HUES48 (cell line): ENCODE measurements around the gene SLC29A1.

Source experiments
- H3K27ac ChIP-seq: one replicate; pipeline ENCODE4 v1.7.0; 2013; ENCODE audit warnings: low read depth, low read length, inconsistent platforms
- H3K27me3 ChIP-seq: 2 replicates; pipeline ENCODE4 v1.6.1; 2013; ENCODE audit warnings: mild to moderate bottlenecking, low read length; ENCODE audit not compliant: control insufficient read depth, insufficient read depth
- H3K36me3 ChIP-seq: 2 replicates; pipeline ENCODE4 v1.6.1; 2013; ENCODE audit warnings: low read length; ENCODE audit not compliant: control insufficient read depth, insufficient read depth
- H3K4me1 ChIP-seq: 2 replicates; pipeline ENCODE4 v1.6.1; 2013; ENCODE audit warnings: mild to moderate bottlenecking, low read length; ENCODE audit not compliant: control insufficient read depth, insufficient read depth
- H3K4me3 ChIP-seq: 2 replicates; pipeline ENCODE4 v1.5.1; 2013; ENCODE audit warnings: mild to moderate bottlenecking, low read depth, low read length
- H3K9ac ChIP-seq: 2 replicates; pipeline ENCODE4 v1.6.1; 2013; ENCODE audit warnings: mild to moderate bottlenecking, low read depth, low read length, moderate library complexity
- H3K9me3 ChIP-seq: 2 replicates; pipeline ENCODE4 v1.6.1; 2013; ENCODE audit warnings: low read length; ENCODE audit not compliant: control insufficient read depth, insufficient read depth

SLC29A1 gene

GRCh38 chr6:44258325-44258863 is 35.0 kb downstream of the SLC29A1 start:
- Histone ChIP-seq H3K4me1 (peaks cover 7% of the 10 kb centered on the region; the same call in 1 of the 2 replicates), H3K27ac (no peak overlapping the region), H3K36me3 (peaks cover 48% of the 10 kb centered on the region), H3K9me3 (no peaks in the 10 kb centered on the region), H3K27me3 (no peaks in the 10 kb centered on the region), H3K9ac (no peak overlapping the region), H3K4me3 (no peak overlapping the region)

DNA sequence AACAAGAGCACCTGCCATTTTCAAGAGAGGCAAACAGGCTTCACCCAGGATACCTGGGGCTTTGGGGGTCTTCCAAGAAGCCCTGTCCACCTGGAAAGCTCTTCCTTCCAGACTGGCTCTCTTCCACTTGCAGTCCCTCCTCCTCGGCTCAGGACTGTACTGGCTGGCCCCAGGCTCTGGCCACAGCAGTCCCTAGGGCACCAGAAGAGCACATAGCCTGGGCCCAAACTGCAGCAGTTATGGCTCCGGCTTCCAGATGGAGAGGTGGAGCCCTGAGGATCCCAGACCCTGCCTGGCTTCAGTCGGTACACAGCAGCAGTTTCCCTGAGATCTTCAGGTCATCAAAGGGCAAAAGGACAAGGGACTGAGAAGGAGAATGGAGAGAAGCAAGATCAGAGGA is 35.5 kb downstream of the SLC29A1 start:
- no peak overlapping the region for H3K9ac ChIP-seq
- H3K27me3 ChIP-seq, result no peaks in the 10 kb centered on the region
- H3K36me3 ChIP-seq, result peaks cover 43% of the 10 kb centered on the region
- H3K4me3 ChIP-seq, result no peak overlapping the region
- H3K4me1 ChIP-seq, result peaks cover 13% of the 10 kb centered on the region; the same call in 1 of the 2 replicates
- no peak overlapping the region for H3K27ac ChIP-seq
- H3K9me3 ChIP-seq, result no peaks in the 10 kb centered on the region

DNA sequence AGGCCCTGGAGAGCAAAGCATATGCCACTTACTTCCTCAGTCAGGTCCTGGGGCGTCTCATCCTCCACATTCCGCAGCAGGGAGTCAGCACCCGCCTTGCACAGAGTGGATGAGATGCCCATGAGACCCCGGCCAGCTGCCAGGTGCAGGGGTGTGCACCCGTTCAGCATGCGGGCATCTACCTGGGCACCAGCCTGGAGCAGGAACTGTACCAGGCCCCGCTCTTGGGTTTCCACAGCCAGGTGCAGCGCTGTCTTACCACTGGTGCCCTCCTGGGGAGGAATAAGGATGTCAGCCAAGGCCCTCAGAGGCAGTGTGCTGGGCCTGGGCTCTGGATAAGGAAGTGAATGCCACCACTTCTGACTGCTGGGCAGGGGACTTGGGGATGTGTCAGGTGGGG is 36.6 kb downstream of the SLC29A1 start:
- H3K9ac ChIP-seq, result no peak overlapping the region

GRCh38 chr6:44260451-44261297 is 37.3 kb downstream of the SLC29A1 start:
- Histone ChIP-seq H3K4me1 (peaks cover 20% of the 10 kb centered on the region), H3K27me3 (peaks cover 4% of the 10 kb centered on the region; the same call in 1 of the 2 replicates), H3K9me3 (no peaks in the 10 kb centered on the region), H3K27ac (no peak overlapping the region), H3K4me3 (no peak overlapping the region), H3K36me3 (peaks cover 26% of the 10 kb centered on the region; the same call in 1 of the 2 replicates), H3K9ac (no peak overlapping the region)

More for the DNA sequence above, 36.6 kb downstream of the SLC29A1 start:
- no peak overlapping the region for H3K4me3 ChIP-seq
- peaks cover 20% of the 10 kb centered on the region for H3K4me1 ChIP-seq
- peaks cover 32% of the 10 kb centered on the region for H3K36me3 ChIP-seq
- peaks cover 4% of the 10 kb centered on the region; the same call in 1 of the 2 replicates for H3K27me3 ChIP-seq
- no peak overlapping the region for H3K27ac ChIP-seq
- H3K9me3 ChIP-seq, result no peaks in the 10 kb centered on the region

GRCh38 chr6:44261581-44261980 is 38.2 kb downstream of the SLC29A1 start:
- Histone ChIP-seq H3K4me3 (no peak overlapping the region), H3K27me3 (peaks cover 4% of the 10 kb centered on the region; the same call in 1 of the 2 replicates), H3K4me1 (peaks cover 20% of the 10 kb centered on the region), H3K9me3 (no peaks in the 10 kb centered on the region), H3K36me3 (peaks cover 23% of the 10 kb centered on the region; the same call in 1 of the 2 replicates), H3K9ac (no peak overlapping the region), H3K27ac (no peak overlapping the region)

DNA sequence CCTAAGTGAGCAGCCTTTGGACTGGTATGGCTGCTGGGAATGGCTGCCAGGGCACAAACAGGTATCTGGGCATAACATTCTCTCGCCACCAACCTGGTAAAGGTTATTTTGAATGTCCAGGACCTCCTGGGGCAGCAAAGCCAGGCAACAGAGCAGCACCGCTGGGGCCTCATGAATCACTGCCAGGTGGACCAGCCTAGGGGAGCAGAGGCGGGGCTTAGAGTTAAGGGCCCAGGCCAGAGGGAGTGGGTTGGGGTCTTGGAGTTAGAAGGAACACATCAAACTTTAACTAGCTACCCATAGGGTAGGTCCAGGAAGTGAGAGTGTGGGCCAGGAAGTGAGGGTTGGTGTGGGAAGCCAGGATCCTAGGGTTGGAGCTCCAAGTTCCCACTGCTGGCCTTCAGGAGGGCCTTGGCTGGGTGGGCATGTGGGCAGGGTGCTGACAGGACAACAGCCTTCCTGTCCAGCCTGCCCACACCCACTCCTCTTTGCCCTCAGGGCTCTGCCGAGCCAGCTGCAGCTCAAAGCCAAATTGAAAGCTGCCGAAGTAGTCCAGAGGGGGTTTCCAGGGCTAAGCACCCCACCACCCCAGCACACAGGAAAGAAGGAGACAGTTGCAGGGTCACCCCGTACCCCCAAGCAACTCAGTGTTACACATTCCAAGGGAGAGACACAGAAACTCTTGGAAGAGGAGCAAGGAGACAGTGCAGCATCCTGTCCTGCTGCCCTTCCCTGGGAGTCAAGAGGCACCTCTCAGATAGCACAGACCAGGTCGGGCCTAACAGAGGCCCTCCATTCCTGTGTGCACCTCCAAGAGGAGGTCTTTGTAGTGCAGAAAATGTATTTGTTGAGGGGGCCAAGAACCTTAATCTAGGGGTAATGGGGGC is 39.3 kb downstream of the SLC29A1 start:
- Histone ChIP-seq H3K9ac (no peak overlapping the region; the same call in 1 of the 2 replicates), H3K4me3 (peak overlapping the region; percentile 86), H3K9me3 (no peaks in the 10 kb centered on the region), H3K4me1 (peaks cover 18% of the 10 kb centered on the region), H3K27ac (no peak overlapping the region), H3K27me3 (peaks cover 4% of the 10 kb centered on the region; the same call in 1 of the 2 replicates), H3K36me3 (peaks cover 23% of the 10 kb centered on the region; the same call in 1 of the 2 replicates)

- peak overlapping the region; percentile 86 for H3K4me3 ChIP-seq
- H3K9me3 ChIP-seq, result no peaks in the 10 kb centered on the region
- peaks cover 5% of the 10 kb centered on the region; the same call in 1 of the 2 replicates for H3K27me3 ChIP-seq
- no peak overlapping the region for H3K9ac ChIP-seq
- peaks cover 18% of the 10 kb centered on the region; the same call in 1 of the 2 replicates for H3K36me3 ChIP-seq
- H3K4me1 ChIP-seq, result peaks cover 20% of the 10 kb centered on the region
- H3K27ac ChIP-seq, result no peak overlapping the region
Measured at GRCh38 chr6:44263354-44264100, 40.1 kb downstream of the SLC29A1 start.

DNA sequence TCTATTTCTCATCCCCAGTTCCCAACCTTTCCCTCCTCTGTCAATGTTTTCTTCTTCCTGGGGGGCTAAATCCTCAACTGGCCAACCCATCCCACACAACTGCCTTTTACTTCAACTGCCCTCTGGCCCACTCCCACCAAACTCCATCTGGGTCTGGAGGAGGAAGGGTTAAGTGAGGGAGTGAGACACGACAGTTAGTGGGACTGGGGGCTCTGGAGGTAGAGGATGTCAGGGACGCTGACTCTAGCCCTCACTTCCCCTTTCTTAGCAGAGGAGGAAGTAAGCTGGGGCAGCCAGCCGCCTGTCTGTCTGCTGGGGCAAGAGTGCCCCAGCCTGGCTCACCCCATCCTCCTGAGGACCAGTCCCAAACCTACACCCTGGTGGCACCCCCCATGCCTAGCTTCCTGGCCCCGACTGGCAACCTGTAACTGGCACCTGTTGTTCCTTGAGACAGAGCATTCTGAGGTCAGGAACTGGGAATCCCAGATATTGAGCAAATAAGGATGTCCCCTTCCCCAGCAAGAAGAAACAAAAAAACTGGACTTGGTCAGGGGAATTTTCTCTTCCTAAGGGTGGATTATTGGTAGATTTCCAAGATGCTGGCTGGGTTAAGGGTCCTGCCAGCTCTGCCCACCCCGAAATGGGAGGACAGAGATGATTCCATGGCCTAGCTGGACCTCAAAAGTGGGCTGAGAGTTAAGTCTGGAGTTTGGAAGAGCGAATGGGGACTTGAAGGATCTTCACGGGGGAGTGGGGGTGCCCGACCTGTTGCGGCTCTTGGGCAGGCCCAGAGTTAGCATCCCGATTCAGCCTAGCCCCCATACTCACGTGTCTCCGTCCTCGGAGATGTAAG is 41.0 kb downstream of the SLC29A1 start:
- Histone ChIP-seq H3K4me3 (peak overlapping the region; percentile 86), H3K27ac (no peak overlapping the region), H3K27me3 (peaks cover 14% of the 10 kb centered on the region), H3K9me3 (no peaks in the 10 kb centered on the region), H3K36me3 (peaks cover 11% of the 10 kb centered on the region; the same call in 1 of the 2 replicates), H3K9ac (peak overlapping the region; percentile 41; the same call in 1 of the 2 replicates), H3K4me1 (peaks cover 26% of the 10 kb centered on the region)

GRCh38 chr6:44265007-44265721 is 41.8 kb downstream of the SLC29A1 start, which contains the start of gene NFKBIE:
Gene NFKBIE, minus strand, starts transcription at chr6:44265551. Its CDS starts 205 bp downstream, at chr6:44265346.
- no peaks in the 10 kb centered on the region for H3K9me3 ChIP-seq
- H3K9ac ChIP-seq, result peak within 1 kb of the TSS; percentile 41; the same call in 1 of the 2 replicates
- H3K4me1 ChIP-seq, result peaks cover 26% of the 10 kb centered on the region
- peak within 1 kb of the TSS; percentile 86 for H3K4me3 ChIP-seq
- peaks cover 4% of the 10 kb centered on the region; the same call in 1 of the 2 replicates for H3K36me3 ChIP-seq
- H3K27me3 ChIP-seq, result peaks cover 22% of the 10 kb centered on the region
- peak within 1 kb of the TSS; percentile 31 for H3K27ac ChIP-seq
